ENCODE measurements around the gene KIRREL3.

Gene KIRREL3

DNA sequence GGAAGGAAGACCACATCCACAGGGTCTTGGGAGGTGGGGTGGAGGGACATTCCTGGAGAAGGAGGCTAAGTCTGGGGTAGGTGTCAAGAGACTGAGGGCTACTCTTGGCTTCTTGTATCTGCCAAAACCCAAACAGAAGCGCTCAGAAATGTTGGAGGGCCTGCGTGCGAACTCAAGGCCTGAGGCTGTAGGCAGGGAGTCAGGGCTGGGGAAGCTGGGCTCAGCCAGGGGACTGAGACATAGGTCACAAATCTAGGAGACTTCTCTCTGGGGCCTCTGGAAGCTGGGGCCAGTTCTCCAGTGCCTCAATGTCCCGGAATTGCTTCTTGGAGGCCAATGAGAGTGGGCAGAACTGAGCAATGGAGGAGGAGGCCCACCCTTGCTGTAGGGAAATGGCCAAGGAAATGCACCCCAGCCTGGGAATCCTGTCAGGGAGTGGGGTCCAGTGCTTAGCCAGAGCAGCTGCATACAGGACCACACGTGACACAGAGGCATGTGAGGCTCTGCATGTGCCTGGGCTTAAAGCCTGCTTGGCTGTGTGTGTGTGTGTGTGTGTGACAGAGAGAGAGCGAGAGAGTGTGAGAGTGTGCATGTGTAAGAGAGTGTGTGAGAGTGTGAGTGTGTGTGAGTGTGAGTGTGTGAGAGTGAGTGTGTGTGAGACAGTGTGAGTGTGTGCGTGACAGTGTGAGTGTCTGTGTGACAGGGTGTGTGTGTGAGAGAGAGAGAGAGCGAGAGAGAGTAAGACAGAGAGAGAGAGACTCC is 503.8 kb downstream of the KIRREL3 start:
- TF ChIP-seq POLR2AphosphoS5 (IDR thresholded peaks at IDR 0.05; ENCODE audit: borderline replicate concordance, low read depth, low read length) (no peak), EZH2 (IDR thresholded peaks at IDR 0.05) (no peak), FOXP2 (optimal IDR thresholded peaks at IDR 0.05; ENCODE audit: control extremely low read depth, extremely low read length, insufficient read depth) (no peak)
- no peaks in the 10 kb centered on the region for H3K36me3 ChIP-seq (ENCODE audit: insufficient read depth, low read length)
- no peak overlapping the region for H3K9ac ChIP-seq (ENCODE audit: insufficient read length)
- no peak overlapping the region for H3K4me3 ChIP-seq
- no peak for DNase-seq (ENCODE audit: low read depth, low spot score)
- H3K9me3 ChIP-seq (ENCODE audit: low read depth, low read length), result no peaks in the 10 kb centered on the region
- no peak overlapping the region for H3K27ac ChIP-seq

DNA sequence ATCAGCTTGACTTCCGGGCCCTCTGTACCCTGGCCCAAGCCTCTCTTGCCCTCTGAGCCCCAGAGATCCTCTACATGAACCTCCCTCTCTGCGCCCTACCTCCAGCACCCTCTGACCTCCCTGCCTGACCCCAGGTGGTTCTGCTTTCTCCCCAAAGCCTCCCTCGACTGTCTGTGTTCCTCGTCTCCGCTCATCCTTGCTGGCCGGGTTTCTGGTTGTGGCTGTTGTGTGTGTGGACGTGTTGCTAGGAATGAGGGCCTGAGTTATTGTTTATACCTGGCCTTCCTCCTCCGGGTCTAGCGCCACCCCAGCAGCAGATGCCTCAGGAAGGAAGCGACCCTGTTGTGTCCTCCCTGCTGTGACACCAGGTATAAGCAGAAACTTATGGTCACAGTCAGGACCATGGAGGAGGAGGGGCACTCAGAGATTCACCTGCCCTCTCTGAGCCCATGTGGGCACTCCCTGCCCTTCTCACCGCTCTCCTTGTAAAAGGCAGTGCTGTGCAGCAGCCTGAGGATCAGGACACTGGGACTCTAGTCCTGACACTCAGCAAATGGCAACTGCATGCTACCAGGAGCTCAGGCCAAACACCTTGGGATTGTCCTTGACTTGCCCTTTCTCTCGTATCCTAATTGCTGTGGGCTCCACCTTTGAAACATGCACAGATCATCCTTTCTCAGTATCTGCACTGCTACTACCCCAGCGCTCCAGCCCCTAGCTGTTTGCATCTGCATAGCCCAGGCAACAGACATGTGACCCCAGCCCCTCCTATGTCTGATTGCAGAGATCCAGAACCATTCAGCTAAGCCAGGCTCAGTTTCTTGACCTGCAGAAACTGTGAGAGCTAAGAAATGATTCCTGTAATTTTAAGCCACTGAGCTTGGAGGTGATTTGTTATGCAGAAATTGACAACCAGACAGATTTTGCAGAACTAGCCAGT is 505.0 kb downstream of the KIRREL3 start:
- Histone ChIP-seq H3K9ac (ENCODE audit: insufficient read length) (no peak overlapping the region), H3K27ac (no peak overlapping the region), H3K36me3 (ENCODE audit: insufficient read depth, low read length) (no peaks in the 10 kb centered on the region), H3K4me3 (no peak overlapping the region), H3K9me3 (ENCODE audit: low read depth, low read length) (no peaks in the 10 kb centered on the region)
- no peak for TF ChIP-seq POLR2AphosphoS5 (IDR thresholded peaks at IDR 0.05; ENCODE audit: borderline replicate concordance, low read depth, low read length)
- no peak for TF ChIP-seq FOXP2 (optimal IDR thresholded peaks at IDR 0.05; ENCODE audit: control extremely low read depth, extremely low read length, insufficient read depth)
- TF ChIP-seq EZH2 (IDR thresholded peaks at IDR 0.05), result no peak
- no peak for DNase-seq (ENCODE audit: low read depth, low spot score)

GRCh38 chr11:126494831-126495230 is 505.7 kb downstream of the KIRREL3 start:
- TF ChIP-seq EZH2 (IDR thresholded peaks at IDR 0.05) (no peak), FOXP2 (optimal IDR thresholded peaks at IDR 0.05; ENCODE audit: control extremely low read depth, extremely low read length, insufficient read depth) (no peak), POLR2AphosphoS5 (IDR thresholded peaks at IDR 0.05; ENCODE audit: borderline replicate concordance, low read depth, low read length) (no peak)
- Histone ChIP-seq H3K36me3 (ENCODE audit: insufficient read depth, low read length) (no peaks in the 10 kb centered on the region), H3K4me3 (no peak overlapping the region), H3K9me3 (ENCODE audit: low read depth, low read length) (no peaks in the 10 kb centered on the region), H3K27ac (no peak overlapping the region), H3K9ac (ENCODE audit: insufficient read length) (no peak overlapping the region)
- no peak for DNase-seq (ENCODE audit: low read depth, low spot score)

DNA sequence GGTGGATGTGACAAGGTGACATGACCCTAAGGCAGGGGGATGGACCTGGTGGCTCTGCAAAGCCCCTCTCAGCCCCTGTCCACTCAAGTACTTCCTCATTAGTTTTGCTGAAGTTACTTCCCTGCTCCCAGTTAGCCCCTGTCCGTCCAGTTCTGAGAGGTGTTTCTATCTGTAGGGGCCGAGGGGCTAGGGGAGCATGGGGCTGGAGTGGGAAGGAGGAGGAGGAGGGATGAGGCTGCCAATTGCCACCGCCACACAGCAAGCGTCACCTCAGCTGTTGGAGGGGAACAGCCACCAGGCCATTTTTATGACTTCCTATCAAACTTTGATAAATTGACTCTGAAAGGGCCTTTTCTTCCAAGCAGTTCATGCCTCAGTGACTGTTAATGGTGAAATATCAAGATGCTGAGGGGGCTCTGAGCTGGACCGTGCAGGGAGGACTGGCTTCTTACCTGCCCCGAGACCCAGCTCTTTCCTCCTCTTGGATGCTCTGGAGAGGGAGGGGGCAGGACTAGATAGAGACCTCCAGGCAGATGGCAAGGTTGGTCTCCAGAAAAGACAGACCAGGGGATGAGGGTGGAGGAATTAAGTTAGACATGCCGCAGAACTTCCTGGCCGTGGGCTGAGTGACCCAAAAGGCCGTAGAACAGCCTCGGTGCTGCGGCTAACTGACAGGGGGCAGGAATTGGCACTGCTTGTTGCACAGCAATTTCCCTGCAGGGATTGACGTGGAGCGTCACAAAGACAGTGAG is 508.1 kb downstream of the KIRREL3 start:
- Histone ChIP-seq H3K9me3 (ENCODE audit: low read depth, low read length) (no peaks in the 10 kb centered on the region), H3K4me3 (no peak overlapping the region), H3K36me3 (ENCODE audit: insufficient read depth, low read length) (no peaks in the 10 kb centered on the region), H3K27ac (no peak overlapping the region), H3K9ac (ENCODE audit: insufficient read length) (no peak overlapping the region)
- no peak for DNase-seq (ENCODE audit: low read depth, low spot score)
- no peak for TF ChIP-seq EZH2 (IDR thresholded peaks at IDR 0.05)
- no peak for TF ChIP-seq FOXP2 (optimal IDR thresholded peaks at IDR 0.05; ENCODE audit: control extremely low read depth, extremely low read length, insufficient read depth)
- TF ChIP-seq POLR2AphosphoS5 (IDR thresholded peaks at IDR 0.05; ENCODE audit: borderline replicate concordance, low read depth, low read length), result no peak

- H3K27ac ChIP-seq, result no peak overlapping the region
- no peak for DNase-seq (ENCODE audit: low read depth, low spot score)
- no peaks in the 10 kb centered on the region for H3K9me3 ChIP-seq (ENCODE audit: low read depth, low read length)
- TF ChIP-seq POLR2AphosphoS5 (IDR thresholded peaks at IDR 0.05; ENCODE audit: borderline replicate concordance, low read depth, low read length) (no peak), FOXP2 (optimal IDR thresholded peaks at IDR 0.05; ENCODE audit: control extremely low read depth, extremely low read length, insufficient read depth) (no peak), EZH2 (IDR thresholded peaks at IDR 0.05) (no peak)
- no peaks in the 10 kb centered on the region for H3K36me3 ChIP-seq (ENCODE audit: insufficient read depth, low read length)
- H3K9ac ChIP-seq (ENCODE audit: insufficient read length), result no peak overlapping the region
- no peak overlapping the region for H3K4me3 ChIP-seq
These were observed 509.5 kb downstream of the KIRREL3 start for GRCh38 chr11:126491092-126491491.

GRCh38 chr11:126489836-126490660 is 510.5 kb downstream of the KIRREL3 start:
- no peaks in the 10 kb centered on the region for H3K9me3 ChIP-seq (ENCODE audit: low read depth, low read length)

DNA sequence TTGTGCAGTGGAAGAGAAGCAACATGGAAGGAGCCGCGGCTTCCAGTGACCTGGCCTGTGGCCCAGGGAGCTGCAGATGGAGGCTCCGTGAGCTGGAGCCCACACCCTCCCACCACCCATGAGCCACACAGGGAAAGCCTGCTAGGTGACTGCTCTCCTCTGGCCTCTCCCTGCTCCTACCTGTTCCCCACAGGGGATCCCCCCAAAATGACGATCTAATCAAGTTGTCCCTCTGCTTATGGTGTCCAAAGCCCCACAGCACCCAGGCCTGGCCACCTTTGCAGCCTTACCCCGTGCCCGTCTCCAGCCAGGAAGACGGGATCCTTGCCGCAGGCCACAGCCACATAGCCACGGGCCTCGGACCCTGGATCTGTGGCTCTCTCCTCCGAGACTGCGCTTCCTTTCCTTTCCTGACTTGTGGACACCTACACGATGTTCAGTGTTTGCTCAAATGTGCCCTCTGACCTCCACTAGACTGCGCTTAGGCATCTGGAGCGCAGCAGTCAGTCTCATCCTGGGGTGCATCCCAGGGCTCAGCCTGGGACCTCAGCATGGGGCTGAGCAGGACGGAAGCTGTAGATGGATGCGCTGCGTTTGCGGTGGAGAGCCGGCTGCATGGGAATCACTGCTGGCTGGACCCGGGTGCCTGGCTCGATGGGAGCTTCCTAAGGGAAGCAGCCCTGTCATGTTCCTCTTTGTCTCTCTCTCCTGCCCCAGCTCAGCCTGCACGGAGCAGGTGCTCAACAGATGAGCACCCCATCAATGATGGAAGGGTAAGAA is 511.8 kb downstream of the KIRREL3 start:
- Histone ChIP-seq H3K9me3 (ENCODE audit: low read depth, low read length) (no peaks in the 10 kb centered on the region), H3K4me3 (no peak overlapping the region), H3K36me3 (ENCODE audit: insufficient read depth, low read length) (no peaks in the 10 kb centered on the region), H3K27ac (no peak overlapping the region), H3K9ac (ENCODE audit: insufficient read length) (no peak overlapping the region)
- TF ChIP-seq FOXP2 (optimal IDR thresholded peaks at IDR 0.05; ENCODE audit: control extremely low read depth, extremely low read length, insufficient read depth) (no peak), POLR2AphosphoS5 (IDR thresholded peaks at IDR 0.05; ENCODE audit: borderline replicate concordance, low read depth, low read length) (no peak)
- no peak for DNase-seq (ENCODE audit: low read depth, low spot score)

More at GRCh38 chr11:126489836-126490660, 510.5 kb downstream of the KIRREL3 start:
- Histone ChIP-seq H3K36me3 (ENCODE audit: insufficient read depth, low read length) (no peaks in the 10 kb centered on the region), H3K27ac (no peak overlapping the region), H3K4me3 (no peak overlapping the region), H3K9ac (ENCODE audit: insufficient read length) (no peak overlapping the region)
- TF ChIP-seq EZH2 (IDR thresholded peaks at IDR 0.05) (no peak), FOXP2 (optimal IDR thresholded peaks at IDR 0.05; ENCODE audit: control extremely low read depth, extremely low read length, insufficient read depth) (no peak), POLR2AphosphoS5 (IDR thresholded peaks at IDR 0.05; ENCODE audit: borderline replicate concordance, low read depth, low read length) (no peak)
- DNase-seq (ENCODE audit: low read depth, low spot score), result no peak

All from SK-N-MC (cell line).